ENCODE measurements around the gene FOXI2. TPM values are rescaled to one million over a fixed set of nuclear protein-coding genes. Genes with fewer than 3 reads are reported as not detected.

The FOXI2 gene
- total RNA-seq, 4 donors from 2014 or later: 0.14 to 1.3 TPM; not detected in 2

DNA sequence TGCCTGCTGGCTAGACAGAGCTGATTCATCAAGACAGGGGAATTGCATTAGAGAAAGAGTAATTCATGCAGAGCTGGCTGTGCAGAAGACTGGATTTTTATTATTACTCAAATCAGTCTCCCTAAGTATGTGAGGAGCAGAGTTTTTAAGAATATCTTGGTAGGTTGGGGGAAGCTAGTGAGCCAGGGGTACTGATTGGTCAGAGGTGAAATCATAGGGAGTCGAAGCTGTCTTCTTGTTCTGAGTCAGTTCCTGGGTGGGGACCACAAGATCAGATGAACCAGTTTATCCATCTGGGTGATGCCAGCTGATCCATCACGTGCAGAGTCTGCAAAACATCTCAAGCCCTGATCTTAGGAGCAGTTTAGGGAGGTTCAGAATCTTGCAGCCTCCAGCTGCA is 39.8 kb downstream of the FOXI2 start:
- intact Hi-C loops (cut with DNase I; ENCODE audit: low total_unique reads): no loop called here
- Histone ChIP-seq H3K27me3 (no peaks in the 10 kb centered on the region), H3K4me3 (no peak overlapping the region), H3K4me1 (no peaks in the 10 kb centered on the region), H3K27ac (no peak overlapping the region), H3K9me3 (no peaks in the 10 kb centered on the region), H3K36me3 (no peaks in the 10 kb centered on the region)
- DNase-seq: no peak
- TF ChIP-seq POLR2A (IDR thresholded peaks at IDR 0.05): no peak

GRCh38 chr10:127781412-127781811 is 44.4 kb downstream of the FOXI2 start:
- no peaks in the 10 kb centered on the region for H3K4me1 ChIP-seq

GRCh38 chr10:127787873-127788272 is 50.9 kb downstream of the FOXI2 start:
- TF ChIP-seq CTCF (IDR thresholded peaks at IDR 0.05) (no peak), POLR2A (IDR thresholded peaks at IDR 0.05) (no peak)

More at GRCh38 chr10:127781412-127781811, 44.4 kb downstream of the FOXI2 start:
- TF ChIP-seq POLR2A (IDR thresholded peaks at IDR 0.05) (no peak), CTCF (IDR thresholded peaks at IDR 0.05) (no peak)
- Histone ChIP-seq H3K9me3 (no peaks in the 10 kb centered on the region), H3K27me3 (no peaks in the 10 kb centered on the region), H3K4me3 (no peak overlapping the region), H3K36me3 (no peaks in the 10 kb centered on the region), H3K27ac (no peak overlapping the region)
- no peak for DNase-seq
- intact Hi-C loops (cut with DNase I; ENCODE audit: low total_unique reads): no loop called here

GRCh38 chr10:127790066-127790624 is 53.2 kb downstream of the FOXI2 start:
- no peak for DNase-seq
- Histone ChIP-seq H3K27me3 (no peaks in the 10 kb centered on the region), H3K27ac (no peak overlapping the region), H3K4me1 (no peaks in the 10 kb centered on the region), H3K36me3 (no peaks in the 10 kb centered on the region), H3K4me3 (no peak overlapping the region), H3K9me3 (no peaks in the 10 kb centered on the region)
- intact Hi-C loops (cut with DNase I; ENCODE audit: low total_unique reads): no loop called here
- no peak for TF ChIP-seq POLR2A (IDR thresholded peaks at IDR 0.05)
- TF ChIP-seq CTCF (IDR thresholded peaks at IDR 0.05): no peak

More at GRCh38 chr10:127787873-127788272, 50.9 kb downstream of the FOXI2 start:
- no peaks in the 10 kb centered on the region for H3K9me3 ChIP-seq
- H3K4me3 ChIP-seq: no peak overlapping the region
- H3K4me1 ChIP-seq: no peaks in the 10 kb centered on the region
- intact Hi-C loops (cut with DNase I; ENCODE audit: low total_unique reads): no loop called here
- no peak for DNase-seq
- H3K36me3 ChIP-seq: no peaks in the 10 kb centered on the region
- H3K27me3 ChIP-seq: no peaks in the 10 kb centered on the region
- no peak overlapping the region for H3K27ac ChIP-seq

Other genes with a start within 250 kb of the FOXI2 start
- not detected for gene NPS, start 187.9 kb upstream of the FOXI2 start, total RNA-seq
- gene CLRN3, start 155.8 kb downstream of the FOXI2 start, total RNA-seq: not detected
- gene PTPRE, start 169.9 kb downstream of the FOXI2 start, total RNA-seq: 10 to 100 TPM in 3 of 4 donors, 1 to 10 TPM in 1; 9.4 to 18.9 (median 16.3) TPM